B cell (primary cell): ENCODE results near the gene TMEM25. TPM values are rescaled to one million over a fixed set of nuclear protein-coding genes. Genes with fewer than 3 reads are reported as not detected.

Source experiments
- ATAC-seq: fragments of 200-7000 bp; cut with Tn5 transposase; one replicate; pipeline ENCODE4 v1.10.0; 2021; ENCODE audit warnings: low read depth, mild to moderate bottlenecking, moderate number of reproducible peaks, moderate library complexity
- CTCF ChIA-PET: fragments of 350-600 bp; sonication (Branson Sonifier 250); formaldehyde crosslinking; loops from one replicate; lab custom pipeline; 2021; ENCODE audit warnings: antibody characterized with exemption, inconsistent platforms; lab: Charles Lee
- POLR2A ChIA-PET: fragments of 350-600 bp; sonication (Branson Sonifier 250); formaldehyde crosslinking; loops from one replicate; lab custom pipeline; 2021; ENCODE audit warnings: antibody characterized with exemption; lab: Charles Lee
- DNase-seq: peaks from one replicate; pipeline ENCODE4 v3.0.0; 2013
- H2AFZ ChIP-seq: 2 replicates; pipeline ENCODE4 v1.6.1; 2012; ENCODE audit warnings: mild to moderate bottlenecking, low read depth, low read length; ENCODE audit not compliant: insufficient read depth, poor library complexity, severe bottlenecking
- H3K27ac ChIP-seq, 2 donors: 1 replicate in 1 of 2; 2 replicates in 1 of 2; pipeline ENCODE4 v1.5.1; 2012 to 2013; ENCODE audit warnings: low read length in 2 of 2, mild to moderate bottlenecking in 2 of 2, moderate library complexity in 1 of 2
- H3K27me3 ChIP-seq, 4 experiments: fragments of 200-600 bp in 1 of 4; sonication (generic) in 1 of 4; replicated peaks in 1 of 4; 1 replicate in 2 of 4; 2 replicates in 2 of 4; pipeline versions ENCODE4 v1.6.1 to v1.7.0; 2013 to 2016; ENCODE audit warnings: low read length in 3 of 4, mild to moderate bottlenecking in 2 of 4, mixed read lengths in 1 of 4, moderate library complexity in 1 of 4; ENCODE audit not compliant: insufficient read depth in 4 of 4, control insufficient read depth in 3 of 4; ENCODE audit errors: control extremely low read depth in 1 of 4
- H3K36me3 ChIP-seq, 2 experiments: replicated peaks in 1 of 2; 1 replicate in 1 of 2; 2 replicates in 1 of 2; pipeline versions ENCODE4 v1.6.1 to v1.7.1; 2013; ENCODE audit warnings: low read length in 1 of 2; ENCODE audit not compliant: insufficient read depth in 2 of 2, control insufficient read depth in 1 of 2; ENCODE audit errors: control extremely low read depth in 1 of 2, extremely low read depth in 1 of 2
- H3K4me1 ChIP-seq, 2 donors: fragments of 200-600 bp in 1 of 2; sonication (generic) in 1 of 2; 1 replicate in 1 of 2; 2 replicates in 1 of 2; pipeline versions ENCODE4 v1.5.1 to v1.6.1; 2013 to 2017; ENCODE audit warnings: low read length in 2 of 2; ENCODE audit not compliant: control insufficient read depth in 2 of 2, insufficient read depth in 2 of 2
- H3K4me2 ChIP-seq: replicated peaks from 2 replicates; pipeline ENCODE3; 2012; ENCODE audit warnings: mild to moderate bottlenecking, low read depth, low read length; ENCODE audit not compliant: poor library complexity, severe bottlenecking
- H3K4me3 ChIP-seq, 5 experiments: fragments of 200-600 bp in 1 of 5; sonication (generic) in 1 of 5; 1 replicate in 3 of 5; 2 replicates in 2 of 5; pipeline versions ENCODE4 v1.5.1 to v1.7.0; 2011 to 2016; ENCODE audit warnings: low read length in 4 of 5, mild to moderate bottlenecking in 4 of 5, low read depth in 2 of 5, control low read depth in 1 of 5, moderate library complexity in 1 of 5; ENCODE audit not compliant: insufficient read depth in 1 of 5; ENCODE audit errors: control extremely low read depth in 1 of 5, extremely low read depth in 1 of 5
- H3K79me2 ChIP-seq: fragments of 200-600 bp; sonication (generic); one replicate; pipeline ENCODE4 v1.6.0; 2016; ENCODE audit warnings: low read length; ENCODE audit not compliant: control insufficient read depth, insufficient read depth
- H3K9ac ChIP-seq: fragments of 200-600 bp; sonication (generic); 2 replicates; pipeline ENCODE4 v1.6.1; 2017; ENCODE audit warnings: mild to moderate bottlenecking, low read length, moderate library complexity
- H3K9me3 ChIP-seq, 3 donors: one replicate each; pipeline versions ENCODE4 v1.6.1 to v1.7.1; 2013; ENCODE audit warnings: low read length in 2 of 3; ENCODE audit not compliant: control insufficient read depth in 2 of 3, insufficient read depth in 1 of 3; ENCODE audit errors: control extremely low read depth in 1 of 3
- H4K20me1 ChIP-seq: 2 replicates; pipeline ENCODE4 v1.6.0; 2012; ENCODE audit warnings: mild to moderate bottlenecking, low read length; ENCODE audit not compliant: insufficient read depth, control insufficient read depth, poor library complexity, severe bottlenecking
- H3K27ac Mint-ChIP-seq: one replicate; pipeline ENCODE4 v1.8.0; 2021; ENCODE audit warnings: mixed read lengths
- H3K27me3 Mint-ChIP-seq: one replicate; pipeline ENCODE4 v1.8.0; 2021; ENCODE audit warnings: mixed read lengths
- H3K4me1 Mint-ChIP-seq: one replicate; pipeline ENCODE4 v1.8.0; 2021; ENCODE audit warnings: mixed read lengths
- H3K4me3 Mint-ChIP-seq: one replicate; pipeline ENCODE4 v1.8.0; 2021; ENCODE audit warnings: mixed read lengths
- H3K9me3 Mint-ChIP-seq: one replicate; pipeline ENCODE4 v1.8.0; 2022; ENCODE audit warnings: mixed read lengths; ENCODE audit not compliant: insufficient read depth
- CTCF ChIP-seq: fragments of 200-600 bp; IDR thresholded peaks from one replicate; pipeline ENCODE4 v1.8.0; 2022; ENCODE audit warnings: antibody characterized with exemption, mild to moderate bottlenecking
- EZH2 ChIP-seq: IDR thresholded peaks from 2 replicates; pipeline ENCODE4 v1.6.1; 2012; ENCODE audit warnings: borderline replicate concordance, low read depth, mild to moderate bottlenecking, moderate library complexity, low read length; ENCODE audit not compliant: insufficient read depth, poor library complexity, severe bottlenecking
- WGBS: methylation state at CpG from one replicate; pipeline ENCODE4 v1.1.5; 2013; ENCODE audit warnings: missing lambda C conversion rate; ENCODE audit not compliant: insufficient coverage; 5-methylcytosine and 5-hydroxymethylcytosine counted together
- intact Hi-C: fragments of 100-400 bp; cut with micrococcal nuclease; formaldehyde crosslinking; loops from one replicate; pipeline ENCODE4 v1.10.0; 2022
- polyA plus RNA-seq: library from polyadenylated mRNA; depleted of rRNA; stranded (reverse); fragments of >200 nt; gene quantifications from 2 replicates; pipeline ENCODE4 v1.2.3, GENCODE V29; 2012
- total RNA-seq, 2 donors: library from RNA; stranded (reverse); fragments of 120-200 nt in 1 of 2; gene quantifications; 1 replicate in 1 of 2; 2 replicates in 1 of 2; pipeline versions ENCODE4 v1.2.3 to v1.2.4, GENCODE V29; 2013 to 2022

Gene TMEM25
- total and polyA plus RNA-seq, 2 donors (not counting 1 experiment from before 2014, with no cell fraction given) = 16.9 to 21.4 TPM

- H3K4me3 Mint-ChIP-seq = peak overlapping the region; percentile 83
- H3K79me2 ChIP-seq = peaks cover 10% of the 10 kb centered on the region
- no peak overlapping the region for H3K27ac ChIP-seq
- DNase-seq (no peak), ATAC-seq (no peak)
- H3K9ac ChIP-seq = no peak overlapping the region
- no peaks in the 10 kb centered on the region for H3K27me3 Mint-ChIP-seq
- peak overlapping the region; percentile 84 for H3K27ac Mint-ChIP-seq
- H3K36me3 ChIP-seq = no peaks in the 10 kb centered on the region
- peaks cover 3 to 12% of the 10 kb centered on the region in 2 donors for H3K4me1 ChIP-seq
- H3K4me1 Mint-ChIP-seq = peaks cover 12% of the 10 kb centered on the region
- no peaks in the 10 kb centered on the region for H4K20me1 ChIP-seq
- H3K9me3 ChIP-seq = no peaks in the 10 kb centered on the region
- H3K27me3 ChIP-seq = no peaks in the 10 kb centered on the region
- no peak for TF ChIP-seq CTCF
- TF ChIP-seq EZH2 = no peak
- peak overlapping the region; percentile 76 for H3K4me2 ChIP-seq
- H2AFZ ChIP-seq = peak overlapping the region; percentile 3
- POLR2A ChIA-PET = no interaction called here
- peak overlapping the region in 1 of 5 experiments; percentile 68 for H3K4me3 ChIP-seq
- no peaks in the 10 kb centered on the region for H3K9me3 Mint-ChIP-seq
- CTCF ChIA-PET = interaction anchor here (0.6 kb wide), 1 partner anchor 167 kb away, joined by 3 read pairs; no protein-coding TSS in a partner anchor
- 52% methylated on average over 2 of the region's 5 CpGs for WGBS
- intact Hi-C loops = no loop called here
Measured at GRCh38 chr11:118565051-118565450, 34.1 kb downstream of the TMEM25 start.

GRCh38 chr11:118569670-118570069 is 38.7 kb downstream of the TMEM25 start:
- H3K4me2 ChIP-seq = no peak overlapping the region
- Mint-ChIP-seq H3K27ac (no peak overlapping the region), H3K27me3 (no peaks in the 10 kb centered on the region), H3K4me1 (peaks cover 30% of the 10 kb centered on the region), H3K9me3 (no peaks in the 10 kb centered on the region), H3K4me3 (no peak overlapping the region)
- H2AFZ ChIP-seq = no peak overlapping the region
- DNase-seq (no peak), ATAC-seq (no peak)
- H3K27me3 ChIP-seq = no peaks in the 10 kb centered on the region
- 100% methylated on average over 2 of the region's 2 CpGs for WGBS
- H3K79me2 ChIP-seq = peaks cover 52% of the 10 kb centered on the region
- no peaks in the 10 kb centered on the region for H3K9me3 ChIP-seq
- H3K9ac ChIP-seq = no peak overlapping the region
- intact Hi-C loops = loop anchor here (5.0 kb wide), 3 partner anchors 132 to 428 kb away; partner anchors contain the start of genes ATP5MG, CENATAC and KMT2A
- TF ChIP-seq CTCF = no peak
- TF ChIP-seq EZH2 = no peak
- H4K20me1 ChIP-seq = no peaks in the 10 kb centered on the region
- CTCF ChIA-PET = interaction anchor here (0.6 kb wide), 1 partner anchor 41 kb away, joined by 3 read pairs; no protein-coding TSS in a partner anchor
- peaks cover 24 to 27% of the 10 kb centered on the region in 2 donors for H3K4me1 ChIP-seq
- H3K27ac ChIP-seq = no peak overlapping the region
- POLR2A ChIA-PET = interaction anchor here (0.6 kb wide), 2 partner anchors 38 to 357 kb away, joined by 3 to 4 read pairs; no protein-coding TSS in a partner anchor
- no peak overlapping the region for H3K4me3 ChIP-seq
- no peaks in the 10 kb centered on the region for H3K36me3 ChIP-seq
